Tibial artery (tissue), 4 donors: ENCODE data around the gene CLEC2A.

Experiments
- DNase-seq, 2 donors: peaks; one replicate each; pipeline ENCODE4 v3.0.0-alpha.2; 2019
- H3K27ac ChIP-seq, 2 donors: fragments of 200-600 bp; sonication (generic) in 1 of 2; 1 replicate in 1 of 2; 2 replicates in 1 of 2; pipeline ENCODE4 v1.5.1; 2018 to 2019; ENCODE audit warnings: mild to moderate bottlenecking in 1 of 2
- H3K27me3 ChIP-seq, 2 donors: fragments of 200-600 bp; sonication (generic) in 1 of 2; one replicate each; pipeline versions ENCODE4 v1.5.1 to v1.6.0; 2016 to 2019
- H3K36me3 ChIP-seq, 3 donors: fragments of 200-600 bp; sonication (generic) in 2 of 3; one replicate each; pipeline ENCODE4 v1.5.1; 2016 to 2019; ENCODE audit warnings: mild to moderate bottlenecking in 2 of 3
- H3K4me1 ChIP-seq, 4 donors: fragments of 200-600 bp; sonication (generic) in 2 of 4; 1 replicate in 3 of 4; 2 replicates in 1 of 4; pipeline ENCODE4 v1.5.1; 2016 to 2019
- H3K4me3 ChIP-seq, 2 donors: fragments of 200-600 bp; sonication (generic) in 1 of 2; 1 replicate in 1 of 2; 2 replicates in 1 of 2; pipeline ENCODE4 v1.5.1; 2018 to 2019; ENCODE audit warnings: mild to moderate bottlenecking in 2 of 2
- H3K9me3 ChIP-seq, 3 donors: fragments of 200-600 bp; sonication (generic) in 1 of 3; one replicate each; pipeline ENCODE4 v1.5.1; 2016 to 2019
- CTCF ChIP-seq, 2 experiments: fragments of 200-600 bp in 1 of 2; fragments of 450-650 bp in 1 of 2; IDR thresholded peaks; one replicate each; pipeline ENCODE4 v1.5.1; 2017 to 2019; ENCODE audit warnings: antibody characterized with exemption in 2 of 2, mild to moderate bottlenecking in 1 of 2, moderate library complexity in 1 of 2
- intact Hi-C: fragments of 100-400 bp; cut with DNase I; formaldehyde crosslinking; loops from one replicate; pipeline ENCODE4 v1.15.0; 2023; ENCODE audit warnings: low total_unique reads

Gene CLEC2A

GRCh38 chr12:9941838-9942237 lies 9.7 kb upstream of the CLEC2A start:
- Histone ChIP-seq H3K4me3 (no peak overlapping the region), H3K4me1 (no peaks in the 10 kb centered on the region), H3K27me3 (no peaks in the 10 kb centered on the region), H3K36me3 (no peaks in the 10 kb centered on the region), H3K9me3 (no peaks in the 10 kb centered on the region), H3K27ac (no peak overlapping the region)
- DNase-seq, result no peak
- no peak for TF ChIP-seq CTCF (IDR thresholded peaks at IDR 0.05)
- intact Hi-C loops, result no loop called here

GRCh38 chr12:9940375-9940774 lies 8.2 kb upstream of the CLEC2A start:
- H3K36me3 ChIP-seq, result no peaks in the 10 kb centered on the region
- H3K4me1 ChIP-seq, result no peaks in the 10 kb centered on the region
- no peak overlapping the region for H3K4me3 ChIP-seq
- no peak overlapping the region for H3K27ac ChIP-seq
- no peaks in the 10 kb centered on the region for H3K9me3 ChIP-seq
- no peak for TF ChIP-seq CTCF (IDR thresholded peaks at IDR 0.05)
- no peaks in the 10 kb centered on the region for H3K27me3 ChIP-seq
- intact Hi-C loops, result no loop called here
- no peak for DNase-seq

- Histone ChIP-seq H3K27ac (no peak overlapping the region), H3K9me3 (no peaks in the 10 kb centered on the region), H3K27me3 (no peaks in the 10 kb centered on the region), H3K36me3 (no peaks in the 10 kb centered on the region), H3K4me1 (no peaks in the 10 kb centered on the region), H3K4me3 (no peak overlapping the region)
- no peak for TF ChIP-seq CTCF (IDR thresholded peaks at IDR 0.05)
- intact Hi-C loops, result no loop called here
- DNase-seq, result no peak
Measured at GRCh38 chr12:9936591-9936990, 4.4 kb upstream of the CLEC2A start.

- no peak for TF ChIP-seq CTCF (IDR thresholded peaks at IDR 0.05)
- DNase-seq, result no peak
- Histone ChIP-seq H3K9me3 (no peaks in the 10 kb centered on the region), H3K27me3 (no peaks in the 10 kb centered on the region), H3K4me3 (no peak overlapping the region), H3K27ac (no peak overlapping the region), H3K4me1 (no peaks in the 10 kb centered on the region), H3K36me3 (no peaks in the 10 kb centered on the region)
- intact Hi-C loops, result no loop called here
Measured at GRCh38 chr12:9935026-9935425, 2.9 kb upstream of the CLEC2A start.

GRCh38 chr12:9933958-9934357 lies 1.8 kb upstream of the CLEC2A start:
- H3K36me3 ChIP-seq, result no peaks in the 10 kb centered on the region
- H3K4me1 ChIP-seq, result no peaks in the 10 kb centered on the region
- no peak for DNase-seq
- no peak overlapping the region for H3K27ac ChIP-seq
- H3K27me3 ChIP-seq, result no peaks in the 10 kb centered on the region
- H3K4me3 ChIP-seq, result no peak overlapping the region
- TF ChIP-seq CTCF (IDR thresholded peaks at IDR 0.05), result no peak
- H3K9me3 ChIP-seq, result no peaks in the 10 kb centered on the region
- intact Hi-C loops, result no loop called here

- Histone ChIP-seq H3K9me3 (no peaks in the 10 kb centered on the region), H3K4me1 (no peaks in the 10 kb centered on the region), H3K36me3 (no peaks in the 10 kb centered on the region), H3K4me3 (no peak overlapping the region), H3K27ac (no peak overlapping the region), H3K27me3 (no peaks in the 10 kb centered on the region)
- intact Hi-C loops, result no loop called here
- no peak for TF ChIP-seq CTCF (IDR thresholded peaks at IDR 0.05)
- no peak for DNase-seq
Measured at GRCh38 chr12:9931245-9931644, 925 bp downstream of the CLEC2A start.
